22Rv1 (cell line): ENCODE results near the gene FRY.

Source experiments
- H3K27ac ChIP-seq: fragments of 450-650 bp; 2 replicates; pipeline ENCODE4 v1.5.1; 2017
- CTCF ChIP-seq: fragments of 450-650 bp; IDR thresholded peaks from 2 replicates; pipeline ENCODE4 v1.5.1; 2017; ENCODE audit warnings: mild to moderate bottlenecking
- ZFX ChIP-seq: fragments of 450-650 bp; IDR thresholded peaks from 2 replicates; pipeline ENCODE4 v1.6.1; 2017; ENCODE audit warnings: antibody characterized with exemption, borderline replicate concordance

FRY gene

GRCh38 chr13:32173881-32174280, 142.3 kb downstream of the FRY start:
- H3K27ac ChIP-seq = no peak overlapping the region
- TF ChIP-seq ZFX (no peak), CTCF (no peak)

- no peak overlapping the region for H3K27ac ChIP-seq
- TF ChIP-seq ZFX (no peak), CTCF (no peak)
Measured at GRCh38 chr13:32174366-32174765, 142.8 kb downstream of the FRY start.

GRCh38 chr13:32175307-32175706, 143.7 kb downstream of the FRY start:
- TF ChIP-seq CTCF (no peak), ZFX (no peak)
- no peak overlapping the region for H3K27ac ChIP-seq

GRCh38 chr13:32175943-32176342, 144.4 kb downstream of the FRY start:
- no peak overlapping the region for H3K27ac ChIP-seq
- no peak for TF ChIP-seq ZFX
- no peak for TF ChIP-seq CTCF

GRCh38 chr13:32176696-32177095, 145.1 kb downstream of the FRY start:
- TF ChIP-seq CTCF (no peak), ZFX (no peak)
- H3K27ac ChIP-seq = no peak overlapping the region

- no peak overlapping the region for H3K27ac ChIP-seq
- TF ChIP-seq ZFX = no peak
- no peak for TF ChIP-seq CTCF
Measured at GRCh38 chr13:32178763-32179162, 147.2 kb downstream of the FRY start.

- no peak for TF ChIP-seq CTCF
- TF ChIP-seq ZFX = no peak
- H3K27ac ChIP-seq = no peak overlapping the region
Measured at GRCh38 chr13:32179708-32180107, 148.1 kb downstream of the FRY start.
